ENCODE data around the gene BCL2L13.

The BCL2L13 gene

GRCh38 chr22:17774206-17774925 lies 135.8 kb downstream of the BCL2L13 start, which contains the start of gene BID:
BID (minus strand) TSS chr22:17774469; CDS start chr22:17750116, 24,353 bp downstream.
- peak within 1 kb of the TSS; percentile 59 for H3K9ac ChIP-seq (ENCODE audit: low read length)
- H3K36me3 ChIP-seq (ENCODE audit: control insufficient read depth, insufficient read depth, low read length) = no peaks in the 10 kb centered on the region
- no peaks in the 10 kb centered on the region for H3K27me3 ChIP-seq (ENCODE audit: control insufficient read depth, insufficient read depth, low read length)
- no peak within 1 kb of the TSS for H3K27ac ChIP-seq (ENCODE audit: low read depth, low read length)
- no peaks in the 10 kb centered on the region for H3K4me1 ChIP-seq (ENCODE audit: control insufficient read depth, insufficient read depth, low read length)
- peak within 1 kb of the TSS; percentile 59 for H3K4me3 ChIP-seq (ENCODE audit: low read length)

- no peak overlapping the region for H3K27ac ChIP-seq (ENCODE audit: low read depth, low read length)
- H3K9ac ChIP-seq (ENCODE audit: low read length) = no peak overlapping the region
- H3K4me1 ChIP-seq (ENCODE audit: control insufficient read depth, insufficient read depth, low read length) = no peaks in the 10 kb centered on the region
- H3K36me3 ChIP-seq (ENCODE audit: control insufficient read depth, insufficient read depth, low read length) = no peaks in the 10 kb centered on the region
- peak overlapping the region; percentile 42 for H3K4me3 ChIP-seq (ENCODE audit: low read length)
- no peaks in the 10 kb centered on the region for H3K27me3 ChIP-seq (ENCODE audit: control insufficient read depth, insufficient read depth, low read length)
Observed at GRCh38 chr22:17774926-17775685, 136.5 kb downstream of the BCL2L13 start.

GRCh38 chr22:17775781-17776465 lies 137.4 kb downstream of the BCL2L13 start:
- Histone ChIP-seq H3K4me3 (ENCODE audit: low read length) (no peak overlapping the region), H3K9ac (ENCODE audit: low read length) (no peak overlapping the region), H3K27me3 (ENCODE audit: control insufficient read depth, insufficient read depth, low read length) (no peaks in the 10 kb centered on the region), H3K27ac (ENCODE audit: low read depth, low read length) (no peak overlapping the region), H3K36me3 (ENCODE audit: control insufficient read depth, insufficient read depth, low read length) (no peaks in the 10 kb centered on the region), H3K4me1 (ENCODE audit: control insufficient read depth, insufficient read depth, low read length) (no peaks in the 10 kb centered on the region)

GRCh38 chr22:17777005-17777716 lies 138.6 kb downstream of the BCL2L13 start:
- H3K36me3 ChIP-seq (ENCODE audit: control insufficient read depth, insufficient read depth, low read length) = no peaks in the 10 kb centered on the region
- H3K4me1 ChIP-seq (ENCODE audit: control insufficient read depth, insufficient read depth, low read length) = no peaks in the 10 kb centered on the region
- H3K4me3 ChIP-seq (ENCODE audit: low read length) = peak overlapping the region; percentile 44
- H3K9ac ChIP-seq (ENCODE audit: low read length) = no peak overlapping the region
- no peaks in the 10 kb centered on the region for H3K27me3 ChIP-seq (ENCODE audit: control insufficient read depth, insufficient read depth, low read length)
- H3K27ac ChIP-seq (ENCODE audit: low read depth, low read length) = no peak overlapping the region

- Histone ChIP-seq H3K4me1 (ENCODE audit: control insufficient read depth, insufficient read depth, low read length) (no peaks in the 10 kb centered on the region), H3K9ac (ENCODE audit: low read length) (no peak overlapping the region), H3K36me3 (ENCODE audit: control insufficient read depth, insufficient read depth, low read length) (no peaks in the 10 kb centered on the region), H3K27me3 (ENCODE audit: control insufficient read depth, insufficient read depth, low read length) (no peaks in the 10 kb centered on the region), H3K4me3 (ENCODE audit: low read length) (peak overlapping the region; percentile 44), H3K27ac (ENCODE audit: low read depth, low read length) (no peak overlapping the region)
Observed at GRCh38 chr22:17777717-17778044, 139.1 kb downstream of the BCL2L13 start.

- Histone ChIP-seq H3K36me3 (ENCODE audit: control insufficient read depth, insufficient read depth, low read length) (no peaks in the 10 kb centered on the region), H3K4me3 (ENCODE audit: low read length) (no peak overlapping the region), H3K4me1 (ENCODE audit: control insufficient read depth, insufficient read depth, low read length) (no peaks in the 10 kb centered on the region), H3K27ac (ENCODE audit: low read depth, low read length) (no peak overlapping the region), H3K9ac (ENCODE audit: low read length) (no peak overlapping the region), H3K27me3 (ENCODE audit: control insufficient read depth, insufficient read depth, low read length) (no peaks in the 10 kb centered on the region)
Observed at GRCh38 chr22:17778412-17778976, 139.9 kb downstream of the BCL2L13 start.

- Histone ChIP-seq H3K27me3 (ENCODE audit: control insufficient read depth, insufficient read depth, low read length) (no peaks in the 10 kb centered on the region), H3K4me3 (ENCODE audit: low read length) (no peak overlapping the region), H3K36me3 (ENCODE audit: control insufficient read depth, insufficient read depth, low read length) (no peaks in the 10 kb centered on the region), H3K9ac (ENCODE audit: low read length) (no peak overlapping the region), H3K4me1 (ENCODE audit: control insufficient read depth, insufficient read depth, low read length) (no peaks in the 10 kb centered on the region), H3K27ac (ENCODE audit: low read depth, low read length) (no peak overlapping the region)
Observed at GRCh38 chr22:17779286-17780115, 140.9 kb downstream of the BCL2L13 start.

GRCh38 chr22:17780116-17780740 lies 141.7 kb downstream of the BCL2L13 start:
- H3K27me3 ChIP-seq (ENCODE audit: control insufficient read depth, insufficient read depth, low read length) = no peaks in the 10 kb centered on the region
- no peak overlapping the region for H3K27ac ChIP-seq (ENCODE audit: low read depth, low read length)
- H3K4me1 ChIP-seq (ENCODE audit: control insufficient read depth, insufficient read depth, low read length) = no peaks in the 10 kb centered on the region

More at GRCh38 chr22:17780116-17780740, 141.7 kb downstream of the BCL2L13 start:
- Histone ChIP-seq H3K9ac (ENCODE audit: low read length) (no peak overlapping the region), H3K4me3 (ENCODE audit: low read length) (no peak overlapping the region), H3K36me3 (ENCODE audit: control insufficient read depth, insufficient read depth, low read length) (no peaks in the 10 kb centered on the region)

All from rectal smooth muscle tissue (tissue), 1 donor.